ENCODE data around the gene KANSL1.

GRCh38 chr17:46158323-46159296, 34.6 kb downstream of the KANSL1 start:
- TF ChIP-seq CTCF (conservative IDR thresholded peaks at IDR 0.05; ENCODE audit: low read depth, low read length) (no peak), EZH2 (IDR thresholded peaks at IDR 0.05; ENCODE audit: low read length, unreplicated experiment) (no peak)

All from PC-3 (cell line).